ENCODE measurements around the gene CHRNA4.

GRCh38 chr20:63386491-63386890 is 25.3 kb upstream of the CHRNA4 start:
- TF ChIP-seq CTCF (IDR thresholded peaks at IDR 0.05) (no peak), POLR2A (IDR thresholded peaks at IDR 0.05) (no peak)
